Calu3 (cell line): ENCODE measurements around the gene ZNF212. TPM values are rescaled to one million over a fixed set of nuclear protein-coding genes. Genes with fewer than 3 reads are reported as not detected.
A peak's percentile ranks its signal among the peaks of the same experiment; 100 is the strongest.
"Not testable (repeated sequence)": the region's sequence is repeated elsewhere in the genome, so short reads cannot be mapped to it uniquely, and the experiment has no call there.

Source experiments
- BruUV-seq: library from RNA; stranded (reverse); fragments of 400-500 nt; replicated peaks from 2 replicates; lab custom pipeline; 2021; lab: Mats Ljungman, UMichigan
- CTCF ChIA-PET: fragments of 300-600 bp; sonication (Branson Sonifier 250); formaldehyde crosslinking; loops from one replicate; lab custom pipeline; 2022; ENCODE audit warnings: antibody characterized with exemption; lab: Charles Lee
- DNase-seq: peaks from one replicate; pipeline ENCODE4 v3.0.0; 2022
- H3K27ac Mint-ChIP-seq: one replicate; pipeline ENCODE4 v1.8.0; 2022; ENCODE audit warnings: mixed read lengths; ENCODE audit not compliant: unreplicated experiment
- H3K27me3 Mint-ChIP-seq: one replicate; pipeline ENCODE4 v1.8.0; 2022; ENCODE audit warnings: mixed read lengths; ENCODE audit not compliant: unreplicated experiment
- H3K36me3 Mint-ChIP-seq: one replicate; pipeline ENCODE4 v1.8.0; 2022; ENCODE audit warnings: mild to moderate bottlenecking, moderate library complexity, mixed read lengths; ENCODE audit not compliant: insufficient read depth, unreplicated experiment
- H3K4me1 Mint-ChIP-seq: one replicate; pipeline ENCODE4 v1.8.0; 2022; ENCODE audit warnings: mild to moderate bottlenecking, low read depth, mixed read lengths; ENCODE audit not compliant: unreplicated experiment
- H3K4me3 Mint-ChIP-seq: one replicate; pipeline ENCODE4 v1.8.0; 2022; ENCODE audit warnings: mild to moderate bottlenecking, low read depth, moderate library complexity, mixed read lengths; ENCODE audit not compliant: unreplicated experiment
- H3K9me3 Mint-ChIP-seq: one replicate; pipeline ENCODE4 v1.8.0; 2022; ENCODE audit warnings: low read depth, mixed read lengths; ENCODE audit not compliant: unreplicated experiment
- intact Hi-C: fragments of 100-400 bp; cut with micrococcal nuclease; formaldehyde crosslinking; loops from one replicate; pipeline ENCODE4 v1.10.0; 2022; ENCODE audit not compliant: unreplicated experiment
- total RNA-seq: library from RNA; stranded (reverse); gene quantifications from 2 replicates; pipeline ENCODE4 v1.2.3, GENCODE V29; 2022
- TF ChIP-seq, protein P1 (sequence below): fragments of 200-600 bp; IDR thresholded peaks from one replicate; pipeline ENCODE4 v1.8.0; 2022; ENCODE audit warnings: antibody characterized with exemption; ENCODE audit not compliant: unreplicated experiment

The ZNF212 gene
- total RNA-seq, 1 experiment from 2014 or later = 17.2 TPM

DNA sequence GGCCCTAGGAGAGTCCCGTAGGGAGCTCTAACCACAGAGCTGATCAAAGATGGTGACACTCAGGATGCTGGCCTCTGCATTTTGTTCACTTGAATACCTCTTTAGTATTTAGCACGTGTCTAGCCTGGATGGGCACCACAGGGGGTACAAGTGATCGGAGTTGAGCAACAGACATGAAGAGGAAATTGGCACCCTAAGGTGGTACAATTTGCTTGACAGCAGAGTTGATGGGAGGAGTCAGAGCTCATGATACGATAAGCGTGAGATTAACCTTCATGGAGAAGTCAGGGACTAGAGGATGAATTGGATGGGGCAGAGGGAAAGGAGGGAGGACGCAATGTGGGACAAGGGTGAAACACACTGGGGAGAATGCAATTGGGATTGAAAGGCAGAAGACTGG lies 9.9 kb upstream of the ZNF212 start:
- TF ChIP-seq, protein P1, sequence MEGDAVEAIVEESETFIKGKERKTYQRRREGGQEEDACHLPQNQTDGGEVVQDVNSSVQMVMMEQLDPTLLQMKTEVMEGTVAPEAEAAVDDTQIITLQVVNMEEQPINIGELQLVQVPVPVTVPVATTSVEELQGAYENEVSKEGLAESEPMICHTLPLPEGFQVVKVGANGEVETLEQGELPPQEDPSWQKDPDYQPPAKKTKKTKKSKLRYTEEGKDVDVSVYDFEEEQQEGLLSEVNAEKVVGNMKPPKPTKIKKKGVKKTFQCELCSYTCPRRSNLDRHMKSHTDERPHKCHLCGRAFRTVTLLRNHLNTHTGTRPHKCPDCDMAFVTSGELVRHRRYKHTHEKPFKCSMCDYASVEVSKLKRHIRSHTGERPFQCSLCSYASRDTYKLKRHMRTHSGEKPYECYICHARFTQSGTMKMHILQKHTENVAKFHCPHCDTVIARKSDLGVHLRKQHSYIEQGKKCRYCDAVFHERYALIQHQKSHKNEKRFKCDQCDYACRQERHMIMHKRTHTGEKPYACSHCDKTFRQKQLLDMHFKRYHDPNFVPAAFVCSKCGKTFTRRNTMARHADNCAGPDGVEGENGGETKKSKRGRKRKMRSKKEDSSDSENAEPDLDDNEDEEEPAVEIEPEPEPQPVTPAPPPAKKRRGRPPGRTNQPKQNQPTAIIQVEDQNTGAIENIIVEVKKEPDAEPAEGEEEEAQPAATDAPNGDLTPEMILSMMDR = no peak
- no peaks in the 10 kb centered on the region for H3K27me3 Mint-ChIP-seq
- peak overlapping the region; percentile 46 for H3K27ac Mint-ChIP-seq
- no peak overlapping the region for H3K4me3 Mint-ChIP-seq
- peaks cover 28% of the 10 kb centered on the region for H3K4me1 Mint-ChIP-seq
- intact Hi-C loops = no loop called here
- DNase-seq = no peak
- CTCF ChIA-PET = interaction anchor here (0.5 kb wide), 1 partner anchor 38 kb away, joined by 3 read pairs; no protein-coding TSS in a partner anchor
- no peaks in the 10 kb centered on the region for H3K9me3 Mint-ChIP-seq
- no TSS peak for BruUV-seq
- peaks cover 36% of the 10 kb centered on the region for H3K36me3 Mint-ChIP-seq

DNA sequence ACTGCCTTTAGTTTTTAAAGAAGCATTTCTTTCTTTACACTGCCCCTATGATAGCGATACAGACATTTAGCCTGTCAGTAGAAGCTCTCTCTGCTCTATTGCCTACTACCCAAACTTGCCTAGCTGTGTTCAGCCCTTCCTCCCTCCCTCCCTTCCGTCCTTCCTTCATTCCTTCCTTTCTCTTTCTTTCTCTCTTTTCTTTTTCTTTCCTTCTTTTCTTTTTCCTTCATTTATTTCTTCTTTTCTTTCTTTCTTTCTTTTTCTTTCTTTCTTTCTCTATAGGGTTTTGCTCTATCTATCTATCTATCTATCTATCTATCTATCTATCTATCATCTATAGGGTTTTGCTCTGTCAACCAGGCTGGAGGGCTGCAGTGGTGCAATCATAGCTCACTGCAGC lies 7.1 kb upstream of the ZNF212 start:
- TF ChIP-seq, protein P1 = no peak
- peaks cover 29% of the 10 kb centered on the region for H3K4me1 Mint-ChIP-seq
- H3K9me3 Mint-ChIP-seq = no peaks in the 10 kb centered on the region
- no peaks in the 10 kb centered on the region for H3K27me3 Mint-ChIP-seq
- peaks cover 21% of the 10 kb centered on the region for H3K36me3 Mint-ChIP-seq
- H3K27ac Mint-ChIP-seq = no peak overlapping the region
- no peak overlapping the region for H3K4me3 Mint-ChIP-seq
- no TSS peak for BruUV-seq
- intact Hi-C loops = no loop called here
- CTCF ChIA-PET = interaction anchor here (0.7 kb wide), 1 partner anchor 141 kb away, joined by 3 read pairs; no protein-coding TSS in a partner anchor
- DNase-seq = no peak

DNA sequence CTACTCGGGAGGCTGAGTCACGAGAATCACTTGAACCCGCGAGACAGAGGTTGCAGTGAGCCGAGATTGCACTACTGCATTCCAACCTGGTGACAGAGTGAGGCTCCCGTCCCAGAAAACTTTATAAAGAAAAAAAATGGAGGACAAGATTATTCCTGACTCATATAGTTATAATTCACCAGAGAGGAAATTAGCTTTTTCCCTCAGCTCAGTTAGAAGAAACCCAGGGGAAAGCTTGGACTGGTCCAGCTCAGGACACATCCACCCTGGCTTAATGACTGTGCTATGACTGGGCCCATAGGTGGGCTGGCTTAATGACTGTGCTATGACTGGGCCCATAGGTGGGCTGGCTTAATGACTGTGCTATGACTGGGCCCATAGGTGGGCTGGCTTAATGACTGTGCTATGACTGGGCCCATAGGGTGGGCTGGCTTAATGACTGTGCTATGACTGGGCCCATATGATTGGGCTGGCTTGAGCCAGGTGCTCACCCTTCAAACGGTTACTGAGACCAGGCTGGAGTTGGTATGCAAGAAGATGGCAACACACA lies 5.7 kb upstream of the ZNF212 start:
- H3K9me3 Mint-ChIP-seq, H3K27me3 Mint-ChIP-seq, H3K4me3 Mint-ChIP-seq, BruUV-seq, intact Hi-C loops: not testable (repeated sequence)
- Mint-ChIP-seq H3K36me3 (peaks cover 27% of the 10 kb centered on the region), H3K27ac (peak overlapping the region; percentile 5), H3K4me1 (peaks cover 40% of the 10 kb centered on the region)
- DNase-seq = peak; percentile 54
- CTCF ChIA-PET = interaction anchor here (0.8 to 0.9 kb wide), 2 partner anchors 26 to 51 kb away, joined by 3 read pairs; no protein-coding TSS in a partner anchor

DNA sequence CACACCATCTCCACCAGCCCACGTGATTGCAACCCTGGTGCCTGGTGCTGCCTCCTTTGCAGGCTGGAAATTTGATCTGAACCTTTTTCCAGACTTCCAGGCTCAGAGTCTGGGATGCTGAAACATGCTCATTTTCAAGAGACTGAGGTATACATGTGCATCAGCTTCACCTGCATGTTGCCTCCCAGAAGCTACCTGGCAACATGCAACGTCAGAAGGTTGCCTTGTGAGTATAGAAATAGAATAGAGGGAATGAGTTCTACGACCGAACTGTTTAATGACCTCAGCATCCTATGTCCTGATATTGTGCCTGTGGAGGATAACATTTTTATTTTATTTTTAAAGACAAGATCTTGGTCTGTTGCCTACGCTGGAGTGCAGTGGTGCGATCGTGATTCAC lies 1.9 kb upstream of the ZNF212 start:
- Mint-ChIP-seq H3K27ac (peak overlapping the region; percentile 97), H3K4me1 (peaks cover 37% of the 10 kb centered on the region), H3K36me3 (peaks cover 31% of the 10 kb centered on the region), H3K4me3 (peak overlapping the region; percentile 51), H3K27me3 (no peaks in the 10 kb centered on the region), H3K9me3 (peaks cover 3% of the 10 kb centered on the region)
- TF ChIP-seq, protein P1 = no peak
- no peak for DNase-seq
- intact Hi-C loops = no loop called here
- CTCF ChIA-PET = interaction anchor here (1.1 kb wide), 1 partner anchor 41 kb away, joined by 3 read pairs; no protein-coding TSS in a partner anchor
- BruUV-seq = no TSS peak

DNA sequence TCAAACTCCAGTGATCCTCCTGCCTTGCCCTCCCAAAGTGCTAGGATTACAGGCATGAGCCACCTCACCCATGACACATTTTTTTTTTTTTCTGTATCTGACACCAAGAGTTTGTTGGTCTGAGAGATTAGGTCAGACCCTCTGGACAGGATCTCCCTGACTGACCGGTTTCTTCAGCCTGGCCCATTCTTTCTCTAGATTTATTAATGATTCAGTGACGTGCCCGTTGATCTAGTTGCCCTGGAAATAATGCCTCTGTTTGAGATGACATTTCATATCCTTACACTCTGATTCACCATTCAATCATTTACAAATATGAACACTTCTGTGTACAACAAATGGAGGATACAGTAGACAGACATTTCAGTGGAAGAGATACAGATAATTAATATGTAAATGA lies 1.4 kb upstream of the ZNF212 start:
- CTCF ChIA-PET = no interaction called here
- peaks cover 31% of the 10 kb centered on the region for H3K36me3 Mint-ChIP-seq
- intact Hi-C loops = loop anchor here (1.0 to 2.0 kb wide), 3 partner anchors 32 to 93 kb away; partner anchors contain the start of gene ZNF282
- H3K4me1 Mint-ChIP-seq = peaks cover 32% of the 10 kb centered on the region
- no TSS peak for BruUV-seq
- H3K27ac Mint-ChIP-seq = peak overlapping the region; percentile 97
- H3K27me3 Mint-ChIP-seq = no peaks in the 10 kb centered on the region
- peak; percentile 86 for DNase-seq
- H3K9me3 Mint-ChIP-seq = peaks cover 6% of the 10 kb centered on the region
- peak overlapping the region; percentile 51 for H3K4me3 Mint-ChIP-seq
- TF ChIP-seq, protein P1 = no peak
